22Rv1 (cell line): Measurements from ENCODE around the gene PRSS12.
"Not testable (repeated sequence)": the region's sequence is repeated elsewhere in the genome, so short reads cannot be mapped to it uniquely, and the experiment has no call there.

Source experiments
- H3K27ac ChIP-seq: fragments of 450-650 bp; 2 replicates; pipeline ENCODE4 v1.5.1; 2017
- CTCF ChIP-seq: fragments of 450-650 bp; IDR thresholded peaks from 2 replicates; pipeline ENCODE4 v1.5.1; 2017; ENCODE audit warnings: mild to moderate bottlenecking
- ZFX ChIP-seq: fragments of 450-650 bp; IDR thresholded peaks from 2 replicates; pipeline ENCODE4 v1.6.1; 2017; ENCODE audit warnings: antibody characterized with exemption, borderline replicate concordance

The PRSS12 gene

GRCh38 chr4:118395057-118395644, 42.3 kb upstream of the PRSS12 start:
- TF ChIP-seq CTCF (no peak), ZFX (no peak)
- H3K27ac ChIP-seq = no peak overlapping the region

- not testable (repeated sequence) for H3K27ac ChIP-seq
Observed at GRCh38 chr4:118392509-118392908, 39.7 kb upstream of the PRSS12 start.

- TF ChIP-seq ZFX = no peak
- no peak for TF ChIP-seq CTCF
- H3K27ac ChIP-seq = no peak overlapping the region
Observed at GRCh38 chr4:118390121-118390520, 37.3 kb upstream of the PRSS12 start.

GRCh38 chr4:118389721-118390120, 36.9 kb upstream of the PRSS12 start:
- TF ChIP-seq ZFX (no peak), CTCF (no peak)

GRCh38 chr4:118388606-118389005, 35.8 kb upstream of the PRSS12 start:
- TF ChIP-seq ZFX = no peak
- no peak for TF ChIP-seq CTCF
- H3K27ac ChIP-seq = no peak overlapping the region

More at GRCh38 chr4:118389721-118390120, 36.9 kb upstream of the PRSS12 start:
- no peak overlapping the region for H3K27ac ChIP-seq

- TF ChIP-seq CTCF = no peak
- no peak for TF ChIP-seq ZFX
- H3K27ac ChIP-seq = no peak overlapping the region
Observed at GRCh38 chr4:118381902-118382301, 29.1 kb upstream of the PRSS12 start.

- H3K27ac ChIP-seq = no peak overlapping the region
- no peak for TF ChIP-seq ZFX
- no peak for TF ChIP-seq CTCF
Observed at GRCh38 chr4:118373614-118374255, 20.9 kb upstream of the PRSS12 start.
